ENCODE measurements around the gene SLC8B1.
"Not testable (repeated sequence)": the region's sequence is repeated elsewhere in the genome, so short reads cannot be mapped to it uniquely, and the experiment has no call there.

SLC8B1 gene

GRCh38 chr12:113365639-113366395, 30.9 kb upstream of the SLC8B1 start:
- no peak for TF ChIP-seq GATA1 (IDR thresholded peaks at IDR 0.05; ENCODE audit: low read depth, low read length)
- TF ChIP-seq POLR2A (IDR thresholded peaks at IDR 0.05; ENCODE audit: low read length), result no peak
- DNase-seq, result no peak

GRCh38 chr12:113364698-113365097, 29.8 kb upstream of the SLC8B1 start:
- TF ChIP-seq POLR2A (IDR thresholded peaks at IDR 0.05; ENCODE audit: low read length) (no peak), GATA1 (IDR thresholded peaks at IDR 0.05; ENCODE audit: low read depth, low read length) (no peak)
- DNase-seq, result no peak

- no peak for TF ChIP-seq POLR2A (IDR thresholded peaks at IDR 0.05; ENCODE audit: low read length)
- no peak for TF ChIP-seq GATA1 (IDR thresholded peaks at IDR 0.05; ENCODE audit: low read depth, low read length)
- DNase-seq, result no peak
These were observed 26.9 kb upstream of the SLC8B1 start for GRCh38 chr12:113361574-113362370.

- TF ChIP-seq GATA1 (IDR thresholded peaks at IDR 0.05; ENCODE audit: low read depth, low read length) (no peak), POLR2A (IDR thresholded peaks at IDR 0.05; ENCODE audit: low read length) (no peak)
- DNase-seq, result peak; percentile 15 to 28
These were observed 25.2 kb upstream of the SLC8B1 start for GRCh38 chr12:113359939-113360748.

- TF ChIP-seq POLR2A (IDR thresholded peaks at IDR 0.05; ENCODE audit: low read length) (no peak), GATA1 (IDR thresholded peaks at IDR 0.05; ENCODE audit: low read depth, low read length) (no peak)
- DNase-seq, result no peak
These were observed 24.4 kb upstream of the SLC8B1 start for GRCh38 chr12:113359133-113359938.

GRCh38 chr12:113358381-113359132, 23.6 kb upstream of the SLC8B1 start, which contains the start of gene PLBD2:
Gene PLBD2, plus strand, starts transcription at chr12:113358587. Its CDS starts 14 bp downstream, at chr12:113358601.
- TF ChIP-seq GATA1 (IDR thresholded peaks at IDR 0.05; ENCODE audit: low read depth, low read length) (no peak), POLR2A (IDR thresholded peaks at IDR 0.05; ENCODE audit: low read length) (peak; percentile 38)
- peak; percentile 95 to 96 for DNase-seq

- DNase-seq, result not testable (repeated sequence)
These were observed 19.3 kb upstream of the SLC8B1 start for GRCh38 chr12:113354192-113354591.

GRCh38 chr12:113351089-113351488, 16.2 kb upstream of the SLC8B1 start:
- TF ChIP-seq GATA1 (IDR thresholded peaks at IDR 0.05; ENCODE audit: low read depth, low read length) (no peak), POLR2A (IDR thresholded peaks at IDR 0.05; ENCODE audit: low read length) (no peak)
- no peak for DNase-seq

GRCh38 chr12:113348849-113349536, 14.1 kb upstream of the SLC8B1 start:
- TF ChIP-seq GATA1 (IDR thresholded peaks at IDR 0.05; ENCODE audit: low read depth, low read length), result no peak
- TF ChIP-seq POLR2A (IDR thresholded peaks at IDR 0.05; ENCODE audit: low read length), result no peak

GRCh38 chr12:113347892-113348291, 13.0 kb upstream of the SLC8B1 start:
- TF ChIP-seq GATA1 (IDR thresholded peaks at IDR 0.05; ENCODE audit: low read depth, low read length), result no peak
- no peak for TF ChIP-seq POLR2A (IDR thresholded peaks at IDR 0.05; ENCODE audit: low read length)

More at GRCh38 chr12:113348849-113349536, 14.1 kb upstream of the SLC8B1 start:
- DNase-seq, result no peak

GRCh38 chr12:113347107-113347506, 12.2 kb upstream of the SLC8B1 start:
- no peak for DNase-seq
- TF ChIP-seq POLR2A (IDR thresholded peaks at IDR 0.05; ENCODE audit: low read length) (no peak), GATA1 (IDR thresholded peaks at IDR 0.05; ENCODE audit: low read depth, low read length) (no peak)

More at GRCh38 chr12:113347892-113348291, 13.0 kb upstream of the SLC8B1 start:
- DNase-seq, result peak; percentile 31 to 46

- no peak for TF ChIP-seq GATA1 (IDR thresholded peaks at IDR 0.05; ENCODE audit: low read depth, low read length)
- no peak for TF ChIP-seq POLR2A (IDR thresholded peaks at IDR 0.05; ENCODE audit: low read length)
- no peak for DNase-seq
These were observed 11.4 kb upstream of the SLC8B1 start for GRCh38 chr12:113346353-113346752.
